ENCODE data around the gene ARNT2.
"Not testable (repeated sequence)": the region's sequence is repeated elsewhere in the genome, so short reads cannot be mapped to it uniquely, and the experiment has no call there.

Gene ARNT2

DNA sequence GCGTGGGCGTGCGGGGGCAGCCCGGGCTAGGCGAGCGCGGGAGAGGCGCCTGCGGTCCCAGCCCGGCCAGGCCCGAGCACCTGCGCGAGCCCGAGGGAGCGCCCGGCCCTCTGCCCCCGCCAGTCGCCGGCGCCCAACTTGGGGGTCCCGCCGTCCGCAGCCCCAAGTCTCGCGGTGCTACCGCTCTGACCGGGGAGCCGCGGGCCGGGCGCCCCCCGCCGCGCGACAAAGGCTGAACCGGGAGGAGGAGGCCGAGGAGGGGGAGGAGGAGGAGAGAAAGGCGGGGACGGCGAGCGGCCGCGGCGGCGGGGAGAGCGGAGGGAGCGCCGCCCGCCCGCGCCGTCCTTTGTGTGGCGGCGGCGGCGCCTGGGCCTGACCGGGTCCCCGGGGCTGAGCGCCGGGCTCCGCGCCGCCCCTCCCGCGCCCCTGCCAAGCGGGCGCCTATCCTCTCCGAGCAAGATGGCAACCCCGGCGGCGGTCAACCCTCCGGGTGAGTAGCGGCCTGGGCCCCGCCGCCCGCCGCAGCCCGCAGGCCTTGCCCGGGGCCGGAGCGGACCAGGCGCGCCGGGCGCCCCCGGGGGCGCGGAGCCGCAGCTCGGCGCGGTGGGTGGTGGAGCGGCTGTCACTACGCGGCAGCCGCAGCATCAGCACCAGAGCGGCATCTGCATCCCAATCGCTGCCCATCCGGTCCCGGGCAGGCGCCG, at the start of gene ARNT2:
Gene ARNT2 (plus strand): TSS at position 326 of the 704 bp plus-strand sequence. CDS start 134 bp downstream, at position 460.
- no peak for DNase-seq (ENCODE audit: low spot score)

DNA sequence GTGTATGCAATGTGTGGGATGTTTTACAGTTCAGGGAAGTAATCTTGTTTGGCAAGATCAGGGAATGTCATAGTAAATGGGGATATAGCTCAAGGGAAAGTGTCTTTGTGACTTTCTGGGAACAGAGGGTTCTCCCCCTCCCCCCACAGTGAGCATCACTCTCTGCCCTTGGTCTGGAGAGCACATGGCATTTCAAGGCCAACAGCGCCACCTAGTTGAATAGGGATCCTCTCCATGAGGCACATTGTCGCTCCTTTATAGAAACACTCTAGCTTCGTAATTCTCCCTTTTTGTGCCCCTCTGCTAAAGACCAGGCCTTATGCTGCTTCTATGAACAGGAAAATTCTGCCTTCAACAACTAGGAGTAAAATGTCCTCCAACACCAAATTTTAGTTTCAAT, 37.1 kb upstream of the ARNT2 start:
- no peak for DNase-seq (ENCODE audit: low spot score)

DNA sequence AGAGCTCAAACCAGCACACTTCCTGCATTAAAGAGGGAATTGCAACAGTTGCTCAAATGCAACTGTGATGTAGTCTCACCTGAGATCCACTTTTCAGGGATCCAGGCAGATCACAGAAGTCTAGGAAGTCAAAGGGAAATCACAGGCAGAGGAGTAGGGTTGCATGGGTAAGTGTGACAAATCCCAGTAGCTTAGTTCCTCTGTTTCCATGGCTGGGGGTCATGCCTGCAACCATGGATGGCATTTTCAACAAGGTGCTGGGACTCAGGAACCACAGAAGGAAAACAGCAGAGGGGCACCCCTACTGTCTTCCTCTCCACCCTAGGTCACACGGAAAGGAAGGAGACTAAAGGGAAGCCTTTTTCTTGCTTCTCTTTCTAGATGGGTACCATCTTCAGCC, 36.5 kb upstream of the ARNT2 start:
- no peak for DNase-seq (ENCODE audit: low spot score)

DNA sequence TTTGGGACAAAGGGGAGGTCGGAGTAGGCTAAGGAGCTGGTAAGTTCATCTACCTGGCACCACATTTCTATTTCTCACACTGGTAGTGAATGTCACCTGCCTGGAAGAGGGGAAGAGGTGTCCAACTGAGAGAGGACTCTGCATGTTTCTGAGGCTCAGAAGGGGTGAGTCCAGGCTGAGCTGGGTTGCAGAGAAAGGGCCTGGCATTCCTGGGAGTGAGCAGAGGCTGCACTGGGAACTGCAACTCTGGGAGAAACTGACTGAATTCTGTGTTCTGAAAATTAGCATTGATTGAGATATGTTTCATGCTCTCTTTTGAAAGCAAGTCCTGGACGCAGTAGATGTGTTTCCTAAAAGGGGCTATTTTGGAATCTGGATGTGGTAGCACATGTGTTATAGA, 32.3 kb upstream of the ARNT2 start:
- no peak for DNase-seq (ENCODE audit: low spot score)

DNA sequence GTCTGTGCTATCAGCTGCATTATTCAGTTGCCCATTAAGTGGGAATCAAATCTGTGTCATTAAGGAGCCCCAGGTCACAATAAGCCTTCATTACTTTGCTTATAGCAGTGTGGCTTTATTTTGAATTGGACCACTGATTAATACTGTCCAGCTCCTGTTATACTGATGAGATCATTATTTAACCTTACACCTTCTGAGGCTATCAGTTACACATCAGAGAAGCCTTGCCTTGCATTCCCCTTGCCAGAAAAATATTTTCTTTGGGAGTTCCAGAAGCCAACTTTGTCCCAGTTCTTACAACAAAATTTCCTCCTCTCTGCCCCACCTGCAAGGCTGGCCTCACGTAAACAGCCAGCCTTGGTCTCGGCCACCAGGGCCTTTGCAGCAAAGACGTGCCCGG, 29.7 kb upstream of the ARNT2 start:
- DNase-seq (ENCODE audit: low spot score) = no peak

DNA sequence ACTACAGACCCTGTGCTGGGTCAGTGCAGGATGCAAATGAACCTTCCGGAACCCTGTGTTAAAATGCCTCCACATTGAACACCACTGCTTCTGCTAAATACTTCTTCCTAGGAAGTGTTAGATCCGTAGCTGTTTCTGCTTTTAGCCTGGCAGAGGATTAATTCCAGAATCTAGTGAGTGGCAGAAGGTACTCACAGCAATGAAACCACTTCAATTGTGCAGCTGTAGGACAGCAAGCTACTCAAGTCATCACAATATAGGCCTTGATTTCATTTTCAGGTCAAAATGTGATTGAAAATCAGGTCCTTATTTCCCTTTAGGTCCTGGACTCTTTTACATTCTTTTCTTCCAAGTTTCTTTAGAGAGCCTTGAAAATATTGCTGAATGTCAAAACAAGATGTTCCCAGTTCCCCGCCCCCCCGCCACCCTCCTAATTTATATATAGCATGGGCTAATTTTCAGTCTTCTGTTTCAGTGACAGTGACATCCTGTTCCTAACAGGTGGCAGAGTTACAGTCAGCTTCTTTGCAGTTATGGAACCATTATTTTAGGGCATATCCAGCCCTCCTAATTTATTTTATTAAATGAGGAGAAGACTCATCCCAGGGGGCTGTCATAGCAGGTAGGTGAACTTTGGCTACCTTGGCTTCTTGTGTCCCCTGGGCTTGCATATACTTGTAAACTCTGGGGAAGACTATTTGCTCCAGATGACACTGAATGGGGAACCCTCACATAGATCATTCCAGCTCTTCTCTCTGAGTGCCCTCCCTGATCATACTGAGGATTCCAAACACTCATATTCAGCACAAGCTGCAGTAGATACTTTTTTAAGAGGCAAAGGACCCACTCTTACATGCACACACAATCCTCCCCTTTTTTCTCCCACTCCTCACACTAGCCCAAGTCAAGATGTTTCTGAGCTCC, 28.0 kb upstream of the ARNT2 start:
- DNase-seq (ENCODE audit: low spot score) = no peak

DNA sequence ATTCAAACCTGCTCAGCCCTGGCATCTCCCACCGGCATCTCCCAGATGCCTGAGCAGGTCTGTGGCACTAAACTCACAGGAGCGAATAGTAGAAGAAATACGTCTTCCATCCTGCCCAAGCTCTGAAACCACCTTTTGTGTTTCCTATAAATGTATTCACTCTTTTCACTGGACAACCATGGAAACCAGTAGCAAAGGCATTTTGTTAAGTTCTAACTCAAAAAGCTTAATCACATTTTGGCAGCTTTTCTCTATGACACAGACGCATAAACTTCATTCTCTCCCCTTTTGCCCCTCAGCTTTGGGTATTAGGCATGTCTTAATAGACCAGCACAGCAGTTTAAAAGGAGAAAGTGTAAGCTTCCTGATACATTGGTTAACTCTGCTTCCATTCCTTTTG, 24.5 kb upstream of the ARNT2 start:
- no peak for DNase-seq (ENCODE audit: low spot score)

DNA sequence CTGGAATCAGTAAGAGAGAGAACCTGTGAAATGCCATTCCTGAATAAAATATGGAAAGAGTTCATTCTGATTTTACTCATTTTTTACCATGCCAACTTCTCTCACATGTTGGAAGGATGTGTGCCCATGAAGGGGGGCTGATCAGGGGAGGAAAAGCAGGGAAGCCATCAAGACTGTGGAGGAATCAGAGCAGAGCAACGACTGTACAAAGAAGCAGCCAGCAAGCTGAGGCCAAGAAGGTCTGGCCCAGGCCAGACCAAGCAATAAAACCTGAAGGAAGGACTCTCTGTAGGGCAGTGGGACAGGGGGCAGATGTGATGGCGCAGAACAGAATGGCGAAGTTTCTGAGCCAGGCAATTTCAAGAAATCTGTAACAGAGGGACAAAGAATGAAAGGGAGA, 24.0 kb upstream of the ARNT2 start:
- no peak for DNase-seq (ENCODE audit: low spot score)

DNA sequence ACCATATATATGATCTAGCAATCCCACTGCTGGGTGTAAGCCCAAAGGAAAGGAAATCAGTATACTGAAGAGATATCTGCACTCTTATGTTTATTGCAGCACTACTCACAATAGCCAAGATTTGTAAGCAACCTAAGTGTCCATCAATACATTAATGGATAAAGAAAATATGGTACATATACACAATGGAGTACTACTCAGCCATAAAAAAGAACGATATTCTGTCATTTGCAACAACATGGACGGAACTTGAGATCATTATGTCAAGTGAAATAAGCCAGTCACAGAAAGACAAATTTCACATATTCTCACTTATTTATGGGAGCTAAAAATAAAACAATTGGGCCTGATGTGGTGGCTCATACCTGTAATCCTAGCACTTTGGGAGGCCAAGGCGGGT, 21.9 kb upstream of the ARNT2 start:
- no peak for DNase-seq (ENCODE audit: low spot score)

DNA sequence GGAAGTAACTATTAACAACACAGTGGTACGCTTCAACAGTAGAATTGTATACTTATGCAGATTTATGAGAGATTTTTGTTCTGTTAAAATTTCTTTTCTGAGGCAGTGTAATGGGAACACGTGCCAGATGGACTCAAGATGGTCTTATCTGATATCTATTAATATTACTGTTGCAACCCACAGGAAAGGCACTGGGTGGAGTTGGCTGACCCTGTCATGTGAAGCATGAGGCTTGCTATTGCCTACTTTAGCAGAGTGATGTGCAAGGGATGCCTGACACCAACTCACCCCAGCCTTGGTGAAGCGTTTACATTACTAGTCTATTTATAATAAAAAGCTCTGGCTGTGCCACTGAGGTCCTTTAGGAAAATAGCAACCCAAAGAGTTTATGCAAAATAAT, 19.8 kb upstream of the ARNT2 start:
- no peak for DNase-seq (ENCODE audit: low spot score)

DNA sequence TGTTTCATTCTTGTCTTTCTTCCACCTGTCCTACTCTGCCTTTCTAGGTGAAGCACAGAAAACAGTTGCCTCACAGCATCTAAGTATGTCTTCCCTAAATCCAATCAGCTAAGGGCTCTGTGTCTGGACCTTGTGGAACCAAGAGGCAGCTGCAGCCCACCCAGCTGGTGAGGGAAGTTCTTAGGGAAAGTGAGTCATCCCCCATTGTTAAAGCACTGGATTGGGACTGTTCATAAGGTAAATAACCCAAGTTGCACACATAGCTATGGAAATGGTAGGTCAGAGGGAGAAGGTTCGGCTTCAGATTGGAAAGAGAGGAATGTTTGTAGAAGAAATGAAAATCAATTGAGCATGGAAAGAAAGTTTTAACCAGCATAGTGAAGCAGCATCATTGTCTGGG, 18.0 kb upstream of the ARNT2 start:
- DNase-seq (ENCODE audit: low spot score) = no peak

DNA sequence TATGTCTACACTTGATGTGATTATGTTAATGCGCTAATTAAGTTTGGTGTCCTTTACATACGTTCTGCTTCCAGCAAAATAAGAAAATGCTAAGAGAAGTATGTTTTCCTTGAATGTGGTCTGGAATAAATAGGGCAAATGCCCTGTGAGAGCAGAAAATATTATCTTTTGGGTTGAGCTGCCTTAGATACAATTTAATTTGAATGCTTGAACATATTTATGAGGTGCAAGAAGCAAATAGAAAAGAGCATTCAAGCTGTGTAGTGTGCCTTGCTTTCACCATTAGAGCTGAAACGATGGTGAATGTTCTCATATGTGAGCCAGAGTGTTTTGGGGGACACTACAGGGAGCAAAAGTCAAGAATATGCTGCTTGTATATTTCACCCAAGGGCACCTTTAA, 15.9 kb upstream of the ARNT2 start:
- no peak for DNase-seq (ENCODE audit: low spot score)

DNA sequence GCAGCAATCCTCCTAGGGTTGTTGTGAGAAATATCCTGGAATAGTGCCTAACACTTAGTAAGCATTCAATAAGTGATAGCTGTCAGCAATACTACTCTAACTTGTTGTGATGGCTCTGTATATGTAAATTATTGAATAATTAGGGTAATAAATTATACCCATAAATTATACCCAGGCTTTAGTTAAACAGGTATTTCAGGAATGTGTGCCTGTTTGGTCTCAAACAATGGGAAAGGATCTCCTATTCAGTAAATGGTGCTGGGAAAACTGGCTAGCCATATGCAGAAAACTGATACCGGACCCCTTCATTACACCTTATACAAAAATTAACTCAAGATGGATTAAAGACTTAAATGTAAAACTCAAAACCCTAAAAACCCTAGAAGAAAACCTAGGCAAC, 14.8 kb upstream of the ARNT2 start:
- no peak for DNase-seq (ENCODE audit: low spot score)

DNA sequence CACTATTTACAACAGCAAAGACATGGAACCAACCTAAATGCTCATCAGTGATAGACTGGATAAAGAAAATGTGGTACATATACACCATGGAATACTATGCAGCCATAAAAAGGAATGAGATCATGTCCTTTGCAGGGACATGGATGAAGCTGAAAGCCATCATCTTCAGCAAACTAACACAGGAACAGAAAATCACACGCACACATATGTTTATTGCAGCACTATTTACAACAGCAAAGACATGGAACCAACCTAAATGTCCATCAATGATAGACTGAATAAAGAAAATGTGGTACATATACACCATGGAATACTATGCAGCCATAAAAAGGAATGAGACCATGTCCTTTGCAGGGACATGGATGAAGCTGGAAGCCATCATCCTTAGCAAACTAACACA, 13.2 kb upstream of the ARNT2 start:
- DNase-seq (ENCODE audit: low spot score) = not testable (repeated sequence)

DNA sequence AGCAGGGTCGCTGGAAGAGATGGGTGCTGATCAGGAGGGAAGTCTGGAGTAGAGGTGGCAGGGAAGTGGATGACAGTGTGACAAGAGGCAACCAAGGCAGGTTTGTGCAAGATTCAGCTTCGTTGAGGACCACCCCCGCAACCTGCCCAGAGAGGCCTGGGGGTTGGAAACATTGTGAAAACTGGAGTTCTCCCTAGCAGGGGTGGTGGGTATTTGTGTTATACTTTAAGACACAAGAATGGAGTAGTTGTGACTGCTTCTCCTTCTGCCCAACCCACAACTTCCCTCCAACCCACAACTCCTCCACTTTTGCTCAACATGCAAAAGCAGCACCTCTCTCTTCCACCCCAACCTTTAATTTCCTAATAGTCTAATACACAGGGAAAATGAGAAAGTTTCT, 8.6 kb upstream of the ARNT2 start:
- no peak for DNase-seq (ENCODE audit: low spot score)

DNA sequence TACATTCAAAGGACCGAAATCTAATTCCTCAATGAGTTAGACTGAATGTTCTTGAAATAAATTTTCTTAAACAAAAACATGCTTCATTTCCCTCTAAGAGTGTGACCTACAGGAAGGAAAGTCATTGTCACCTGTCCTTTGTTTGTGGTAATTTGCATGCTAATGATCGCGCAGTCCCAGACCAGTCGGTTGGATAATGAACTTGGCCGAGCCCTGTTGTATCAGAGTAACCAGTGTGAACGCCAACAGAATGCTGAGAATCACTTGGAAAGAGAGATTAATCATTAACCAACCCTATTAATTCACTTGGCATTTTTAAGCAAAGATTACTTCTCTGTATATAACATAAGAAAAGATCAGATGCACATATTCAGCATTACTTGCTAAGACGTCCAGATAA, 8.1 kb upstream of the ARNT2 start:
- no peak for DNase-seq (ENCODE audit: low spot score)

DNA sequence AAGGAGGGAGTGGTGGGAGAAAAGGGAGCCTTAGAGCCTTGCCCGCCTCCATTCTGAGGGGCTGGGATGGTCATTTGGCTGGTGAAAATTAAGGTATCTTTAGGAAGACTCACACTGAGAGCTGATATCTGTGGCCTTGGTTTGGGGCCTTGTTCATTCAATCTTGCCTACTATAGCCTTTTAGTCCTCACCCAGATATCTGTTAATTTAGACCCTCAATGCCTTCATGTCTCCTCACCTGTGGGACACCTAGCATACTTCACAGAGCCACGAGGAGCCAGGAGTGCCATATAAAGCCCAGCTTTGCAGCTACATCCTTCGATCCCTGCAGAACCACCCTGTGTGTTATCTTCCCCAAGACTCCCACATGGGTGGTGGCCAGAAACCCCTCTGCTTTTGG, 4.7 kb upstream of the ARNT2 start:
- DNase-seq (ENCODE audit: low spot score) = no peak

DNA sequence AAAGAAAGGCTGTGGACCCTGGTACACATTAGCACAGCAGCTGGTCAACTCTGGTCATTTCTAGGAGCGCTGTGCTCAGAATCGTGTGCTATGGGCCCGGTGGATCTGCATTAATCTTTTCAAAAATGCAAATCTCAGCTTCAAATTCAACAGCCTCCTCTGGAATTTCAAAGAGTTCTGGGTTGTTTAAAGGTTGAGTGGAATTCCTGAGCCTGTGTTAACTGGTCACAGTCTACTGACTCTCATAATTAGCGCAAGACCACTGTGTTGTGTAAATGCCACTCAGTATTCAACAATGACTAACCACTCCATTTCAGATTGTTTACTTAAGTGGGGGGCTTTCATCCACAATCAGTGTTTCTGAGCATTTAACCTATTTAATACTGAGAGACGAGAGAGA, 2.7 kb upstream of the ARNT2 start:
- no peak for DNase-seq (ENCODE audit: low spot score)

DNA sequence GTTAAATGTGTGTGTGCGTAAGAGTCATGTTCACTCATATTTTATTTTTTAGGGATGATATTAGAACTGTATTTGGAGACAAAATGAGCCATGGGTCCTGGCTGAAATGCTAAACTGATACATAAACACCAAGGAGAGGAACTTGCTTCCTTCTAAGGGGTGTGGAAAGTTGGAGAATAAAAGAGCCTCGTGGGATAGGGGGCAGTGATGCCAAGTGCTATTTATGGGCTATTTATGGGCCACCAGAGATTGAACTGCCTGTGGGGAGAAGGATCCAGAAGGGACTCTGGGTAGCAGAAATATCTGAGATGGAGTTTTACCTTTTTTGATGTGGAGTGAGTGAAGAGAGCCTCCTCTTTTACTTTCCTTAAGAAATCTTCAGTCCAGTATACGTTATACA, 1.8 kb upstream of the ARNT2 start:
- DNase-seq (ENCODE audit: low spot score) = no peak

DNA sequence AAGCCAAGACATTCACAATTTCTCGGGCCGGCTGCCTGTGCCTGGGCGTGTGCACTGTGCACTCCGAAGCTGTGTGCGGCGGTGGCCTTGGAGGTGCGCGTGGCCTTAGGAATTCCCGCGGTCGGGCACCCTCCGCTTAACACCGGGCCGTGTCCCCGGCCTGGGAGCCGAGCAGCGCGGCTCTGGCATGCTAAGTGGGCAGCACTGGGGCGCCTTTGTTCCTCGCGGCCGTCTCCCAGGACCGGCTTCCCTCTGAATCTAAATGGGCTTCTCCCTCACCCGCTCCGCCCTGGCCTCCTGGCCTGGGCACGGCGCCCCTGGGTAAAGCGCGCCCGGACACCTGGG, 498 bp upstream of the ARNT2 start:
- no peak for DNase-seq (ENCODE audit: low spot score)

DNA sequence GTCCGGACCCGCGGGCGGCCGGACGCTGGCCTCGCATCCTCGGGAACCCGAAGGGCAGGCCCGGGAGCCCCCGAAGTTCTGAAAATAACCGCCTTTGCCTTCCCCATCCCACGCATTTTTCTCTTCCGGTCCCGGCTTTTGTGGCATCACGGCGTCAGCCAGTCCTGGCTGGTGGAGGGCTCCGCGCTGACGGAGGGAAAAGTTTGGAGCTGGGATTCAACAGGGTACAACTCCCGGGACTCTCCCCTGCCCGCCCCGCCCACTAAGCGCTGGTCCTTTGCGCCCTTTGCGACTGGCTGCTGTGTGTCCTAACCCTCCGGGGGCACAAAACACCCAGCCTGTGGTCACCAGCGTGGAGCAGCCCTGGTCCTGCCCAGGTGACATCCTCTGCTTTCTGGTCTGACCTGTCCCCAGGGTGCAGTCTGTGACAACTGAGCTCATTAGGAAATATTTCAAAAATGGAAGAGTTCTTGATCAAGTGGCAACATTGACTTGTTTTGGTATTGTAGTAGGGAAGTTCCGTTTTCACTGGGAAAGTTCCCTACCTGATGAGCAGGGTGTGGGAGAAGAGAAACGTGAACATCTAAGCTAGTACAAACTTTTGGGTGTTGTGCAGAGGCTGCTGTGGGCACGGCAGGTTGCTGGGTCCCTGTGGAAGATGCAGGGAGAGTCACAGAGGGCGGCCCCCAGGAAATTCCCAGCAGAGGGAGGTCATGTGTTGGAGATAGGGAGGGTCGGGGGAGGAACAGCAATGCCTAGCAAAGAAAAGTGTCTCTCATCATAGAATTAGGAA, 775 bp downstream of the ARNT2 start:
- no peak for DNase-seq (ENCODE audit: low spot score)

DNA sequence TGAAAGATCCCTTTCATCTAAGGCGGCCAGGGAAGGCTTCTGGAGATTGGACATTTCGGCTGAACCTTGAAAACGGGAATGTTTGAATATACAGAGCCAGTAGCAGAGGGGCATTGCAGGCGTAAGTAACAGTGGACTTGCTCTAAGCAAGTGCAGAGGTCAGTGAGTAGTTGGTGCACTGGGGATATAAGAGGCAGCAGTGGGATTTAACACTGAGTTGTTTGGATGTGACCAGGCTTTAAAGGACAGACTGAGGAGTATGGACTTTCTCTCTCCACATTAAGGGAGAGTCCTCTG, 1.3 kb downstream of the ARNT2 start:
- no peak for DNase-seq (ENCODE audit: low spot score)

DNA sequence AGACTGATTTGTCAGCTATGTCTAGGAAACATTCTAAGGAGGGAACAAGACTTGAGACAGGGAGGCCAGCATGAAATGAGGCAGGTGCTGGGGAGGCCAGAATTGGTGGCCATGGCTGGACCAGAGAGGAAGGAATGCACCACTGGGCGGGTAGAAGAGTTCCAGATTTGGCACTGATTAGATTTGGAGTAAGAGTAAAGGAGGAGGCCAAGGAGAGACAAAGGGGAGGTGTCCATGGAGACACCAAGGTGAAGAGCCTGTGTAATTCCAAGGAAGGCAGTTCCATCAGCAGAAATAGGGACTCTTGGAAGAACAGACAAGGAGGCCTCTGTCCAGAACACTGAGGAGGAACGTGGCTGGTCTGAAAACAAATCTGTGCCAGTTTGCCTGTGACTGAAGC, 1.8 kb downstream of the ARNT2 start:
- DNase-seq (ENCODE audit: low spot score) = no peak

Measured in CD4-positive, alpha-beta T cell treated with Interleukin-6 at 100 ng/mL for 8 hours (primary cell).